ENCODE data around the gene POLR1A.
"Not testable (repeated sequence)": the region's sequence is repeated elsewhere in the genome, so short reads cannot be mapped to it uniquely, and the experiment has no call there.

Gene POLR1A

DNA sequence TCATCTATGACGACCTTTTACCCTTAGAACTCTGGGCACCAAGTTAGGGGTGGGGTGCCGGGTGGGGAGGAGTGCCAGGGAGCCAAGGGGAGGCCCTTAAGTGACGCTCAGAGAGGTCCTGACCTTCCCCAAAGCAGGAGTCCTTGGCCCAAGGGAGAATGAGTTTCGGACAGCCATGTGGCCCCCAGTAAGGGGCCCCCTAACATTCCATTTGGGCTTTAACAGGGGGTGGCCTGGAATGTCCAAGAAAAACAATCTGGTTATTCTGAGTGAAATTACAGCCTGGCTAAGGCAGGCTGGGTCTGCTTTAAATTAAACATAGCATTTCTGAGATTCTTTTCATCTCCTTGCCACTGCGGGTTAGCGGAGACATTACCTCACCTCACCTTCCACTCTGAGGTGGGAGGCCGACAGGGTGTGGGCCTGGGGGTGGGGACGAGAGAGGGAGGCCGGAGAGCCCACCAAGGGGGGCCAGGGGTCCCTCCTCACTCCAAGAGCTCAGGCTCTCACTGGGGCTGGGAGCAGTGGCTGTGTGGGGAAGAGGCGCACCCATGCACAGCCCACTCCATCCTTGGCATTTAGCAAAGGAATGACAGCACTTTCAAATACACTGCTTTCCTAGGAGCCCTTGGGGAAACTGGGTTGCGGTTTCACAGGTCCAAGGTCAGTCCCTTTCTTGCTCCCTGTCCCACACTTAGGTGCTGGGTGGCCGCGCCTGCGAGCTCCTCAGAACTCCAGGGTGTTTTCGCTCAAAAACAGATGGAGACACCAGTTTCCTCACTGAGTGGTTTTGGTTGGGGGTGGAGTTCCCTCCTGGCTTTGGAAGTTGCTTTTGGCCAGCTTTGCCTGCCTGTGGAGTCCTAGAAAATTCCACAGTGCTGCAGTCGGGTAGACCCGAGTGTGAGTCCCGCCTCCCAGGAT, 107.4 kb downstream of the POLR1A start:
- Mint-ChIP-seq H3K9me3 (no peaks in the 10 kb centered on the region), H3K36me3 (ENCODE audit: insufficient read depth) (no peaks in the 10 kb centered on the region), H3K27me3 (no peaks in the 10 kb centered on the region), H3K4me1 (ENCODE audit: low read depth in 2 of 2) (peaks cover 51 to 55% of the 10 kb centered on the region in 2 donors), H3K27ac (peak overlapping the region; percentile 95 to 97), H3K4me3 (peak overlapping the region; percentile 54 to 69)
- ATAC-seq (replicated peaks) (no peak), DNase-seq (no peak)

DNA sequence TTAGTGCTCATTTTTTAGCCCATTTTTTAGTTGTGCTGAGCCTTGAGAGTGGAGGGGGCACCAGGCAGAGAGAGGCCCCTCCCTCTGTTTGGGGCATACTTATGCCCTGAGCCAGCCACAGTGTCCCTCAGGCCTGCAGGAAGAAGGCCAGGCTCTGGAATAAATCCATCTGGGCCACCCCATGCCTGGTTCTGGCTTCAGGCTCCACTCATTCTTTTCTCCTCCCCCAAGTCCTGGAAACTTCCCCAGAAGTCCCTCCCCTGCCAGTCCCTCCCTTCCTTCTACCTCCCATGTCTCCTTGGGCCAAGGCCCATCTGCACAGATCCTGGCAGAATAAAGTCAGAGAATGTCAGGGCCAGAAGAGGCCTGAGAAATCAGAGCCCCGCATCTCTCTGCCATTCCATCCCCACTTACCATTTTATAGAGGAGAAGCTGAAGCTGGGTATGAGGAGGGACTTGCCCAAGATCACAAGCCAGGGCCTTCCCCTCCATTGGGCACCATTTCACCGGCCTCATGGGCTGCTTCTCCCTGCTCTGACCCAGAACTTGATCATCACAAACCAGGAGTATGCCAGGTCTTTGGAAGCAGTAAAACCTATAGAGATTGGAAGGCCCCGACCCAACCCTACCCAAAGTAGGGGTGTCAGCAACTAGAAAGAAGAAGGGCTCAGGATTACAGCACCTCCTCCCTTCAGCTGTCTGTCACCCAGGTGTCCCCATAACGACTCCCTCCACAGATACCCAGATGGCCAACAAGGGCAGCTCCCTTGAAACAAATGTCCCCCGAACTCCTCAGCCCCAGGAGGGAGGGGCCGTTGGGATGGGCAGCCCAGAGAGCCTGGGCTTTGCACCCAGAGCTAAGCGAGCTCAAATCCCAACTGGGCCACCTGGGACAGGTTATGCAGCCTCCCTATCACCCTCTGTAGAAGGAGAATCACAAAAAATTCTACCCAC, 108.4 kb downstream of the POLR1A start:
- peaks cover 51 to 55% of the 10 kb centered on the region in 2 donors for H3K4me1 Mint-ChIP-seq (ENCODE audit: low read depth in 2 of 2)
- H3K27me3 Mint-ChIP-seq = no peaks in the 10 kb centered on the region
- H3K4me3 Mint-ChIP-seq = no peak overlapping the region
- no peak for ATAC-seq (replicated peaks)
- DNase-seq = no peak
- H3K36me3 Mint-ChIP-seq (ENCODE audit: insufficient read depth) = no peaks in the 10 kb centered on the region
- H3K9me3 Mint-ChIP-seq = no peaks in the 10 kb centered on the region
- peak overlapping the region; percentile 75 to 94 for H3K27ac Mint-ChIP-seq

DNA sequence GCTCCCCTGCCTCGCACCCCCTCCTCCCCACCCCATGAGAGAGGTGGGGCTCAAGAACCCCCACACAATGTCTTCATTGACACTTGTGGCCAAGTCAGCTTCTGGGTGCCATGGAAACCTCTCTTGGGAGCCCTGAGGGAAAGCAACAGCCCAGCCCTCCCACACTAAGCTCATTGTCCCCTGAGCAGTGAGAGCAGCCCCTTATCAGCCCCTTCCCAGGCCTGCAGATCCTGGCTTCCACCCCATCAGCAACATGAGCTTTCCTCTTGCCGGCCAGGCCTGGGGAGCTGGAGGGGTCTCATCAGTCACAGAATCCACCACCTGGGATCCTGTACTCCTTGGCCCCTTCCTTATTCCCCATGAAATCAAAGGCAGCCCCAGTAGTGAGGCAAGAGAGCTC, 109.1 kb downstream of the POLR1A start:
- H3K9me3 Mint-ChIP-seq = no peaks in the 10 kb centered on the region
- peak overlapping the region; percentile 75 to 94 for H3K27ac Mint-ChIP-seq
- H3K36me3 Mint-ChIP-seq (ENCODE audit: insufficient read depth) = no peaks in the 10 kb centered on the region
- H3K4me3 Mint-ChIP-seq = no peak overlapping the region
- no peaks in the 10 kb centered on the region for H3K27me3 Mint-ChIP-seq
- no peak for DNase-seq
- H3K4me1 Mint-ChIP-seq (ENCODE audit: low read depth in 2 of 2) = peaks cover 51 to 55% of the 10 kb centered on the region in 2 donors
- ATAC-seq (replicated peaks) = no peak

DNA sequence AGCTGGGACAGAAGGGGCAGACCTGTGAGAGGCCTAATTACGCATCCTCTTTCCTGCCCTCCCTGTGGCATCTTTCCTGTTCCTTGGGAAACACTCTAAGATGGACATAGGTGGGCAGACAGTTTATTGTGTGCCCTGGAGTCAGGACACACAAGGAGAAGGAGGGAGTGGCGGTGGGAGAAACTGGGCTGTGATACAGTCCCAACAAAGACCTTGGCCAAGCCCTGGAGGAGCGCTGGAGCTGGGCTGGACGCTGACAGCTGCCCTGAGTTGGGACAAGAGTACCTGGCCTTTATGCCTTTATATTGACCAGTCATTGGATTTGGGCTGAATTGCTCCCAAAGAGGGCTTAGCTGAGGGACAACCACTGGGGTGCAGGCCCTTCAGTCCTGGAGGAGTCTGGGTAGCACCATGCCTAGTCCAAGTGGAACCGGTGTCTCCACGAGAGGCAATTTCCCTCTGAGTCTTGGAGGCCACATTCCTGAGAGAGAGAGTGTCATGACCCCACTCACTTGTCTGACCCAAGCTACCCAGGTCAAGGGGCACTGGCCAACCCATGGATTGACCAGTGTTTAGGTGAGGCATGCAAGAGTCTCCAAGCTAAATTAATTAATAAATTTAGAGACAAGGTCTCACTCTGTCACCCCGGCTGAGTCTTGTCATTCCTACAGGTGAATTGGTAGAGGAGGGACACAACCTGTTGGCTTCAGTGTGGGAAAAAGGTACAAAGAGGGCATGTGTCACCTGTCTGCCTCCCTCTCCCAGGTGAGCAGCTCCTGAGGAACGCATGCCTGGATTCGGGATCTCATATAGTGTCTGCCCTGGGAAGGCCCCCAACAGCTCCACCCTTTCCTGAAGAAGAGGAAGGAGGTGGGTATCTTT, 109.8 kb downstream of the POLR1A start:
- ATAC-seq (replicated peaks) (no peak), DNase-seq (no peak)
- H3K27me3 Mint-ChIP-seq = no peaks in the 10 kb centered on the region
- H3K4me1 Mint-ChIP-seq (ENCODE audit: low read depth in 2 of 2) = peaks cover 48 to 52% of the 10 kb centered on the region in 2 donors
- H3K36me3 Mint-ChIP-seq (ENCODE audit: insufficient read depth) = no peaks in the 10 kb centered on the region
- peak overlapping the region; percentile 27 to 69 for H3K4me3 Mint-ChIP-seq
- H3K9me3 Mint-ChIP-seq = no peaks in the 10 kb centered on the region
- peak overlapping the region; percentile 87 to 94 for H3K27ac Mint-ChIP-seq

DNA sequence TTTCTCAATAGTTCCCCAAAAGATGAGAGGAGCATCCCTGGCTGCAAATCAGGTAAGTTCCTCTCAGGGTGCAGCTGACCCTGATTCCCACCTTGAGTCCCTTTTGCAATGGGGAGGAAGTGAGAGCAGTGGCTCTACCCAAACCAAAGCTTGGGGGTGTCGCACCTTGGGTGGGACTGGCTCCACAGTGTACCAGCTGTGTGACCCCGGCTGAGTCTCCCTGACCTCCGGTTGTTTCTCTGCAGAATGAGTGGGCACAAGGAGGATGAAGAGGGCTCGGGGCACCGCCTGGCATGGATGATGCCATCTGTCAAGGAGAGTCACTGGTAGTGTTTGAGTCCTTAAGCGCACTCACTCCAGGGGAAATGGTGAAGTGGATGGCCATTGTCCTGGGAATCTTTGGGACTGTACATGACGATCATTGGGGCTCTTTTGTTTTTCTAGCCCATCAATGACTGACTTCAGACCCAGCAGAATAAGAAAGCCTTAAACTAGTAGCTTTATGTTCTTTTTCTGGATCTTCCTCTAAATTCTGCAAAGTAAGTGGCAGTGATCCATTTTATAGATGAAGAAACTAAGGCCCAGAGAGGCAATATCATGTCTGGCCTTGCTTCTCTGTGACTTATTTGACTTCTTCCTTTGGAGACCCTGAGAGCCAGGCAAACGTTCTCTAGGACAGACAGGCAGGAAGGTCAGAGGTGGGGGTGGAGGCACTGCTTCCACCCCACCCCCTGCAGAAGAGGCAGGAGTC, 110.6 kb downstream of the POLR1A start:
- Mint-ChIP-seq H3K27ac (peak overlapping the region; percentile 87 to 94), H3K36me3 (ENCODE audit: insufficient read depth) (no peaks in the 10 kb centered on the region), H3K27me3 (no peaks in the 10 kb centered on the region), H3K4me3 (peak overlapping the region; percentile 27 to 69), H3K4me1 (ENCODE audit: low read depth in 2 of 2) (peaks cover 42 to 44% of the 10 kb centered on the region in 2 donors), H3K9me3 (no peaks in the 10 kb centered on the region)
- ATAC-seq (replicated peaks) (no peak), DNase-seq (no peak)

DNA sequence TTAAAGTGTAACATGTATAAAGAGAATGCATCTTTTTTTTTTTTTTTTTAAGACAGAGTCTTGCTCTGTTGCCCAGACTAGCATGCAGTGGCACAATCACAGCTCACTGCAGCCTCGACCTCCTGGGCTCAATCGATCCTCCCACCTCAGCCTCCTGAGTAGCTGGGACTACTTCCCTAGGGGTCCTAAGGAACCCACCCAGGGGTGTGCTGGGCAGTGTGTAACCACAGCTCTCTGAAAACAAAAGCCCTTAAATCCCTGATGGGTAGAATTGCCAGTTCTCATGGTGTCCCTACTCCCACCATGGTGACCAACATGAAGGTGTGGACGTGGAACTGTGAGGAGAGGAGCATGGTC, 111.3 kb downstream of the POLR1A start:
- H3K27ac Mint-ChIP-seq = peak overlapping the region; percentile 87 to 94
- H3K4me3 Mint-ChIP-seq = peak overlapping the region; percentile 69 to 71
- H3K36me3 Mint-ChIP-seq (ENCODE audit: insufficient read depth) = no peaks in the 10 kb centered on the region
- peaks cover 36 to 37% of the 10 kb centered on the region in 2 donors for H3K4me1 Mint-ChIP-seq (ENCODE audit: low read depth in 2 of 2)
- no peaks in the 10 kb centered on the region for H3K27me3 Mint-ChIP-seq
- ATAC-seq (replicated peaks) = peak; percentile 11
- no peaks in the 10 kb centered on the region for H3K9me3 Mint-ChIP-seq
- DNase-seq = no peak

DNA sequence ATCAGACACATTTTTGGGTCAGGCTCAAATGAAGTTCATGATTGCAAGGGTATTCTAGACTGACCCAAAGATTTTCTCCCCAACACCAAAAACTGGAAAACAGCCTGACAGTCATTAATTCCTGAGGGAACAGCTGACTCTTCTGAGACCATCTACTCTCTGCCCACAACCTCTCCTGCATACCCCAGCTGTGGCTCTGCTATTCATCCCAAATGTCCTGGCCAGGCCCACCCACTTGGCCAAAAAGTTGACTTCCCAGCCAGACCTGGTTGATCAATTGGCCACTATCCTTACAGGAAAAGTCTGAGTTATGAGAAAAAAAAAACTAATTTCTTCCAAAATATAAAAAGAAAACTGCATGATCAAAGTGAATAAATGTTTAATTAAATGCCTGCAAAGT, 113.1 kb downstream of the POLR1A start:
- Mint-ChIP-seq H3K9me3 (no peaks in the 10 kb centered on the region), H3K4me3 (no peak overlapping the region), H3K4me1 (ENCODE audit: low read depth in 2 of 2) (peaks cover 28 to 30% of the 10 kb centered on the region in 2 donors), H3K27ac (no peak overlapping the region), H3K36me3 (ENCODE audit: insufficient read depth) (no peaks in the 10 kb centered on the region), H3K27me3 (no peaks in the 10 kb centered on the region)
- no peak for DNase-seq
- ATAC-seq (replicated peaks) = no peak

DNA sequence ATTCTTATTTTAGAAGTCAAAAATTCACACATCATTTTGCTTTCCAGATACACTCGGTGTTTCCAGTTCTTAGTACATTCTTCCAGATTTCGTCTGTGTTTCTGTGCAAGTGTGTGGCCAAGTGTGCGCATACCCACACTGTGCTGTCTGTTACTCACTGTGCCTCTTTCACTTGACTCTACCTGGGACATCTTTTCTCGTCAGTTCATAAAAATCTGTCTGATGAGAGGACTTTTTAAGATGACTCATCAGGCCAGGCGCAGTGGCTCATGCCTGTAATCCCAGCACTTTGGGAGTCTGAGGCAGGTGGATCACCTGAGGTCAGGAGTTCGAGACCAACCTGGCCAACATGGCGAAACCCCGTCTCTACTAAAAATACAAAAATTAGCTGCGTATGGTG, 113.6 kb downstream of the POLR1A start:
- H3K9me3 Mint-ChIP-seq; H3K27me3 Mint-ChIP-seq; ATAC-seq (replicated peaks); H3K27ac Mint-ChIP-seq; H3K4me3 Mint-ChIP-seq; H3K36me3 Mint-ChIP-seq (ENCODE audit: insufficient read depth); DNase-seq: not testable (repeated sequence)
- peaks cover 26 to 27% of the 10 kb centered on the region in 2 donors for H3K4me1 Mint-ChIP-seq (ENCODE audit: low read depth in 2 of 2)

DNA sequence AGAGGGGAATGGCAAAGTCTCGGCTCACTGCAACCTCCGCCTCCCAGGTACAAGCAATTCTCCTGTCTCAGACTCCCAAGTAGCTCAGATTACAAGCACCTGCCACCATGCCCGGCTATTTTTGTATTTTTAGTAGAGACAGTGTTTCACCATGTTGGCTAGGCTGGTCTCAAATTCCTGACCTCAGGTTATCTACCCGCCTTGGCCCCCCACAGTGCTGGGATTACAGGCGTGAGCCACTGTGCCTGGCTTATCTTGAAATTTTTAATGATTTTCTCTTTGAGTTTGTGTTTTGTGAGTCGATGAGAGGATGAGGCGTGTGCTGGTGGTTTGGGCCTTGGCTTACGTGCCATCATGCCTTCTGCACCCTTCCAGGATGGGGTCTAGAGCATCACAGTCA, 115.6 kb downstream of the POLR1A start:
- Mint-ChIP-seq H3K9me3 (no peaks in the 10 kb centered on the region), H3K4me1 (ENCODE audit: low read depth in 2 of 2) (peaks cover 14 to 15% of the 10 kb centered on the region in 2 donors), H3K27ac (peak overlapping the region; percentile 4 to 64), H3K36me3 (ENCODE audit: insufficient read depth) (peaks cover 2% of the 10 kb centered on the region), H3K27me3 (no peaks in the 10 kb centered on the region), H3K4me3 (no peak overlapping the region)
- DNase-seq = no peak
- ATAC-seq (replicated peaks) = no peak

DNA sequence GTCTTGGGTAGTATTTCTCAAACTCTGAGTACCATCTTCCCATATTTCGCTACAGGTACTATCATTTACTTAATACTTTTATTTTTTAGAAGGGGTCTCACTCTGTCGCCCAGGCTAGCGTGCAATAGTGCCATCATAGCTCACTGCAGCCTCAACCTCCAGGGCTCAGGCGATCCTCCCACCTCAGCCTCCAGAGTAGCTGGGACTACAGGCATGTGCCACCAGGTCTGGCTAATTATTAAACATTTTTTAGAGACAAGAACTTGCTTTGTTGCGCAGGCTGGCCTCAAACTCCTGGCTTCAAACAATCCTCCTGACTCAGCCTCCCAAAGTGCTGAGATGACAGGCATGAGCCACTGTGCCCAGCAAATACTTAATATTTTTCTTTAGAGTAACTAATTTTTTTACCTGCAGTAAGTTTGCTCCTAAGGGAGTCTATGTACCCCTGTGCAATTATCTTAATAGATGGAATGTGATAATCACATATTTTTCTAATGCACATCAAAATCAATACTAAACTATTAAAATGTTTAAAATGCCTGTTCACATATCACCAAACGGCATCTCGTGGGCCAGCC, 116.3 kb downstream of the POLR1A start:
- Mint-ChIP-seq H3K27me3 (no peaks in the 10 kb centered on the region), H3K27ac (peak overlapping the region in 1 of 2 donors; percentile 64), H3K4me1 (ENCODE audit: low read depth in 2 of 2) (peaks cover 7 to 8% of the 10 kb centered on the region in 2 donors), H3K36me3 (ENCODE audit: insufficient read depth) (peaks cover 2% of the 10 kb centered on the region), H3K4me3 (no peak overlapping the region), H3K9me3 (no peaks in the 10 kb centered on the region)
- ATAC-seq (replicated peaks) = no peak
- no peak for DNase-seq

DNA sequence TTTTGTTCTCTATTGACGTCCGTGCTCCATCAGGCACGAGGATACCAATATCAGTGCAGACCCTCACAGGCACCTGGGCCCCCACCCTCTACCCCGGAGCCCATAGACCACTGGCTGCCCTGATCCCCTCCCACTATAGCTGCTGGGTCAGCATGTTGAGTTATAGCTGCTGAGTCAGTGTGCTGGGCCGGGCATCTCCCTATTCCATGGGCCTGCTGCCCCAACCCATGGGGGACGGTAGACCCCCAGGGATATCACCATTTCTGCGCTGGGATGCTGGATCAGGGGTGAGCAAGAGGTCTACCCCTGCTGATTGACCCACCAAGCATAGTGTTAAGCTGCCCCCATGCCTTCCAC, 116.8 kb downstream of the POLR1A start:
- Mint-ChIP-seq H3K36me3 (ENCODE audit: insufficient read depth) (peaks cover 2% of the 10 kb centered on the region), H3K27ac (no peak overlapping the region), H3K9me3 (no peaks in the 10 kb centered on the region), H3K27me3 (no peaks in the 10 kb centered on the region), H3K4me1 (ENCODE audit: low read depth in 2 of 2) (peaks cover 2 to 3% of the 10 kb centered on the region in 2 donors), H3K4me3 (no peak overlapping the region)
- no peak for ATAC-seq (replicated peaks)
- DNase-seq = no peak

DNA sequence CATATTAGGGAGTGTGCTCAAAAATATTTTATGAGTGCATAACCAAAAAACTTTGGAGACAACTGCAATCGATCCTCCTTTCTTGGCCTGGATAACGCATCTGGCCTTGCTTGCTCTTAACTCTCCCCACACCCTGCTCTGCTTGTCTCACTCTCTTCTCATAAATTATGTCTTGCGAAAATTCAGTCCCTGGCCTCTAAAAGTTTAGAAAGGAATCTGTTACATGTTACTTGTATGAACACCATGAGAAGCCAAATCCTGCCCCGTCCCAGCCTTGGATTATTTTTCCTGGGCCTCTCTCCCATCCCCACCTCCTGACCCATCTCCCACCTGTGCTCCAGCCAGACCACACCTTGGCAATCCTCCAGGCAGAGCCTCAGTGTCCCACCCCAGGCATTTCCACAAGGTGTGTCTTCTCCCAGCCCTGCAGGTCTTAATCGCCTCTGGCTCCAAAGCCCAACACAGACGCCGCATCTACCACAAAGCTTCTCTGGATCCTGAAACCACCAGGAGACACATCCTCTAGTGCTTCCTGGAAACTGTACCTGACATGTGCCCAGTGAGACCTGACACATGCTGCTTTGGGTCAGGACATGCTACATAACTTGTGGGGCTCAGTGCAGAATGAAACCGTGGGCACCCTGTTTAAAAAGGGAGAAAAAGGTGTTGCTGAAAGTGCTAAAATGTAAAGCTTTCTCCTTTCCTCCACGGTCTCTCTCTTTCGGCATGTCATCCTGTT, 117.3 kb downstream of the POLR1A start:
- Mint-ChIP-seq H3K4me1 (ENCODE audit: low read depth in 2 of 2) (no peaks in the 10 kb centered on the region), H3K36me3 (ENCODE audit: insufficient read depth) (peaks cover 2% of the 10 kb centered on the region), H3K27ac (no peak overlapping the region)

More for the DNA sequence above, 117.3 kb downstream of the POLR1A start:
- no peaks in the 10 kb centered on the region for H3K9me3 Mint-ChIP-seq
- DNase-seq (no peak), ATAC-seq (replicated peaks) (no peak)
- H3K4me3 Mint-ChIP-seq = no peak overlapping the region
- no peaks in the 10 kb centered on the region for H3K27me3 Mint-ChIP-seq

Measured in effector memory CD8-positive, alpha-beta T cell (primary cell).